ENCODE measurements around the gene ZNF12.

The ZNF12 gene

DNA sequence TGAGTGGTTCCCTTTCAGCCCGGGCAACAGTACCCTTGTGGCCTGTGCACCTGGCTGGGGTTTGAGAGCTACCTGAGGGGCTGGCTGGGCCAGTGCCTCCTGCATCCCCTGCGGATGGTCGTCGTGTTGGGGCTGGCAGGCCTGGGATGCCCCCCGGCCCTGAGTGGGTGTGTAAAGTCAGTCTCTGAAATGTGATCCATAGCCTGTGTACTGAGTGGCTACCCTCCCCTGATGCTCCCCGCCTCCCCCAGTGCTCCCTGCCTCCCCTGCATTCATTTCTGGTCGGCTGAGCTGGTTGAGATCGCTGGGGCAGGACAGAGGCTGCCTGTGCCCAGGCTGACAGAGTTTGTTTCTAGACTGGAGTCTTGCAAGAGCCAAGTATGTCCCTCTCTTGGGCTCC lies 60.3 kb downstream of the ZNF12 start:
- no peak for DNase-seq

DNA sequence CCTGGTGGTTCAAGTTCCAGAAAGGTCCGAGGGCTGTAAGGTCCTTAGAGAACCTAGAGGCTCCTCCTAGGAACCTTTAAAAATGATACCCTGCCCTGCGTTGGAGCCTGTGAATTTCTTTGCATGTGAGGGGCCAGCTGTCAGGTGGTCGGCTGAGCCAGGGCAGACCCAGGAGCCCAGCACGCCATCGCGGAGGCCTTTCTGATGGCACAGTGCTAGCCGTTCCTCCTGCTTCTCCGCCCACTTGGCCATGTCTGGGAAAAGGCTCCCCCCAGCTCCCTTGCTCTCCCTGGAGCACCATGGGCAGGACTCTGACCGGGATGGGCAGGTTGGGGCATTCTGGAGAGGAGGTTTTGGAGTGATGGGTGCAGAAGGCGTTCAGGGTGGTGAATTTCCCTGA lies 62.0 kb downstream of the ZNF12 start:
- DNase-seq = no peak

DNA sequence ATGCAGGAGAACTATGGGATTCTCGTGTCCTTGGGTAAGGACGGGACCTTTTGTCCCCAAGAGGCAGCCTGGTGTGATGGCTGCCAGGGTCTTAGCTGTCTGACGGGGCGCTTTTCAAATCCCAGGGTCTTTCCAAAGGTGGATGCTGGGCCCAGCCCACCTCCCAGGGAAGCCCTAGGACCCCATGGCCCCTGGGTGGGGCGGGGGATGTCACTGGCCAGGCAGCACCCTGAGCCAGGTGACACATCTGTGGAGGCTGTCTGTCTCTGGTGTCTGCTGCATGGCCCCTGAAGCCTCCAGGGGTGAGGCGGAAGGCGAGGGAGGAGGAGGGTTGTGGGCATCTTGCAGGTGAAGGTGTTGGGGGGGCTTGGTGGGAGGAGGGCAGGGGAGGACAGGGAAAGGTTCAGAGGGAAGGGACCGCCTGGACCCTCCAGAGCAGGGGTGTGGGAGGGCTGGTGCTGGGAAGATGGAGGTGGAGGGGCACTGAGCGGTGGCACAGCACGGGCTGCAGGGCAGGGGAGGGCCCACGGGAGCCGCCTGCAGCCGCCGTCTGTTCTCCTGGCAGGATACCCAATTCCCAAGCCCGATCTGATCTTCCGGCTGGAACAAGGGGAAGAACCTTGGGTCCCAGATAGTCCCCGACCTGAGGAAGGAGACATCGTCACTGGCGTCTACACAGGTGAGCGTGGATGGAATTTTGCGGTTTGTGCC lies 62.7 kb downstream of the ZNF12 start:
- DNase-seq = no peak

DNA sequence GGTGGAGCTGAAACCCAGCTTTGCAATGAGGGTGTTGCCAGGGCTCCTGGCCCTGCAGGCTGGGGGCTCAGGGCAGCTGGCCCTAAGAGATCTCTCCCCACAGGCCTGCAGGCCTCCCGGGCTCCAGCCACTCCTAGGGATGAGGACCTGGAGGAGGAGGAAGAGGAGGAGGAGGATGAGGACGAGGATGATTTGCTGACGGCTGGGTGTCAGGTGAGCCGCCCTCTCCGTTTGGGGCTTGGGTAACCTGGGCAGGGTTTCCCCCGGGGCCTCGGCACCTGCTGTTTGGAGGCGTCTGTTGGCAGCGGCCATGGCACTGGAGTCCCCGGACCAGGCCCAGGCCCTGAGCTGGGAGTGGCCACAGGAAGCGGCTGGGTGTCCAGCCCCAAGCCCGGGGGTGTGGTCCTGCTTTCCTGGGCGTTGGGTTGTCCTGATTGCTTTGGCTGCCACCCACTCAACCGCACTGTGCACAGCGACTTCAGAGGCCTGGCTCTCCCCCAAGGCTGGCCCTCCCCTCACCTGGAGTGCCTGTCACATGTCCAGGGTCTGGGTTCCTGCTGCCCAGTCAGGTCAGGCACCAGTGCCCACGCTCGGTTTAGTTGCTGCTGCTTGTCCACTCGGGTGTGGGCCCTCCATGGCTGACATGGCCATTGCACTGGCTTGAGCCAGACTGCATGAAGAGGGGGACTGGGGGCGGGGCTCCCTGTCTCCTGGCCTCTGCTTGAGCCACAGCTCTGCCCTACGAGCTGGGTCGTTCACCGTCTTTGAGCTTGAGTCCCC lies 63.7 kb downstream of the ZNF12 start:
- no peak for DNase-seq

DNA sequence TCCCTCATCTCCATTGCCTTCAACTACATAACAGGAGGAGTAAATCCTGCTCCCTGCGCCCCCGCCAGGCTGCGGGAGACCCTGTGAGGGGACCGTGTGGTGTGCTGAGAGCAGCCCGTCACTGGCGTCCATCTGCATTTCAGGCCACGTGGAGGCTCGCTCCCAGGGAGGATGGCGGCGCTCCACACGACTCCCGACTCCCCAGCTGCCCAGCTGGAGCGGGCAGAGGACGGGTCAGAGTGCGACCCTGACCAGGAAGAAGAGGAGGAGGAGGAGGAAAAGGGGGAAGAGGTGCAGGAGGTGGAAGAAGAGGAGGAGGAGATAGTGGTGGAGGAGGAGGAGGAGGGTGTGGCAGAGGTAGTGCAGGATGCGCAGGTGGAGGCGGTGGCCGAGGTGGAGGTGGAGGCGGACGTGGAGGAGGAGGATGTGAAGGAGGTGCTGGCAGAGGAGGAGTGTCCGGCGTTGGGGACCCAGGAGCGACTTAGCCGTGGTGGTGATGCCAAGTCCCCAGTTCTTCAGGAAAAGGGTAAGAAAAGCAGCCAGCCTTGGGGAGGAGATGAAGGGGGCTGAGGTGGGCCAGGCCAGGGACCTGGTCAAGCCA lies 64.4 kb downstream of the ZNF12 start:
- DNase-seq = no peak

DNA sequence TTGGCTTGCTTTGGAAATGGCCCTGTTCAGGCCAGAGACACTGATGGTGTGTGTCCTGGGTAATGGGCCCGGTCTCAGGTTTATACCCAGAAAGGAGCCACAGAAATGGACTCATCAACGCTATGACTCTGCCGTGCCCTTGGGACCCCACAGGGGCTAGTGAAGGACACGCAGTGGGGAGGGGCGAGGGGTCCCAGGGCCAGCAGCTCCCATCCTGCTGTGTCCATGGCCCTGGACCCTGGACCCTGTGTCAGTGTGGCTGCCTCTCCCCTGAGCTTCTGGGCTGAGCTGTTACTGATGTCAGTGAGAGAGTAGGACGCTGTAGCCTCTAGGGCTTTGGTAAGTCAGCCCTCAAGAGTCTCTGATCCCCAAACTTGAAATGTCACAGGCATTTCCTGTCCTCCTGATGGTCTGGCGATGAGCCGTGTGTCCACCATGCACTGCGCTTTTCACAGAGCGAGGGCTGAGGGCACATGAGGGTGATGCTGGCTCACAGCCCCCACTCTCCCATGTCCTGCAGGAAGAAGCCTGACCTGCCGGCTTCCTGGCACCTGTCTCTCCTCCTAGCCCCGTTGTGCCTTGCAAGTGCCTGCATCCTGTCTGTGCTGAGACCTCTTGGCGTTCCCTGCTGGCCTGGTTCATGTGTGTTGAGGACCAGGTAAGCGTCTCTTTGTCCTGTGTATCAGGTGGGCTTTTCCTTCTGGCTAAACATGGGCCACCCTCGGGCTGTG lies 65.3 kb downstream of the ZNF12 start:
- no peak for DNase-seq

DNA sequence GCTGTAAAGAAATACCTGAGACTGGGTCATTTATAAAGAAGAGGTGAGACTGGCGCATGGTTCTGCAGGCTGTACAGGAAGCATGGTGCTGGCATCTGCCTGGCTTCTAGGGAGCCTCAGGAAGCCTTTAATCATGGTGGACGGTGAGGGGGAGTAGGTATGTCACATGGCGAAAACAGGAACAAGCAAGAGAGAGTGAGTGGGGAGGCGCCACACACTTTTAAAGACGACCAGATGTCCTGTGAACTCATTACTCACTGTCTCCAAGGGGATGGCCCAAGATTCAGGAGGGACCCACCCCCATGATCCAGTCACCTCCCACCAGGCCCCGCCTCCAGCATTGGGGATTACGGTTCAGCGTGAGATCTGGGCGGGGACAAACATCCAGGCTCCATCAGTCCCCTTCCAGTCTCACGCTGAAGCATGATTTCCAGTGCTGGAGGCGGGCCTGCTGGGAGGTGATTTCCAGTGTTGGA lies 66.5 kb downstream of the ZNF12 start:
- DNase-seq = no peak

DNA sequence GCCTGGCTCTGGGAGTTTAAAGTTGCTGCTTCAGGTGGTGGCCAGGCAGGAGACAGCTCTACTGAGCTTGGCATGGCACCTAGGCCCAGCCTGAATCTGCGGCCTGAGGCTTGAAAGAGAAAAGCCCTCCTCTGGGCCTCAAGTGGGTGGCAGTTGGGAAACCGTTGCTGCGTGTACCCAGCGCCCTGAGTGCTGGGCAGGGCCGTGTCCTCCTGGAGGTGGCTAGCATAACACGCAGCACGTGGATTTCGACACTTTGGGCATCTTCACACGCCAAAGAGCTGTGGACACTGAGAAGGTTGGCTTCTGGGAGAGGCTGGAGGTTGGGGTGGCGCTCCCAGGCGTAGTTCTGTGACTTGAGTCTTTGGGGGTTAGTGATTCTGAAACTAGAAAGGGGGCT lies 67.1 kb downstream of the ZNF12 start:
- no peak for DNase-seq

DNA sequence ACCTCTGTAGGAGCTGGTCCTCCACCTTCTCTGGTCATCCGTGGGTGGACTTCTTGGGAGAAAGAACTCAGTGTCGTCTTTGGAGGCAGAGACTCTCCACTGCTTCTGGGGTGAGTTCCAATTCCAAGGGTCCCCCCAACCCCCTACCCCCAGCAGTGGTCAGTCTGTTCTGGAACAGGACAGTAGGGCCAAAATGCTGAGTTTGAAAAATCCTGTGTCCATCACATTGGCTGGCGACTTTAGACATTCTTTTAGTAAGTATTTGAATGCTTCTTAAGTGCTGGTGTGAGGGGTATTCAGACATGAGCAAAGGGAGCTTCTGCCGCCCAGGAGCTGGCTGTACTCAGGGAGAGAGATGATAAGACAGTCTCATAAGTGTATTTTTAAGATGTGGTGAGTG lies 67.7 kb downstream of the ZNF12 start:
- no peak for DNase-seq
